Caco-2 (cell line): ENCODE results near the gene DEPDC7. TPM values are rescaled to one million over a fixed set of nuclear protein-coding genes. Genes with fewer than 3 reads are reported as not detected.
"Not testable (repeated sequence)": the region's sequence is repeated elsewhere in the genome, so short reads cannot be mapped to it uniquely, and the experiment has no call there.

Experiments used
- BruUV-seq: library from RNA; stranded (reverse); fragments of 400-500 nt; replicated peaks from 2 replicates; lab custom pipeline; 2021; lab: Mats Ljungman, UMichigan
- CTCF ChIA-PET: fragments of 300-600 bp; sonication (Branson Sonifier 250); formaldehyde crosslinking; loops from one replicate; lab custom pipeline; 2022; ENCODE audit warnings: antibody characterized with exemption; lab: Charles Lee
- POLR2A ChIA-PET: fragments of 300-600 bp; sonication (Branson Sonifier 250); formaldehyde crosslinking; loops from one replicate; lab custom pipeline; 2022; ENCODE audit warnings: antibody characterized with exemption; lab: Charles Lee
- DNase-seq, 2 experiments: peaks; one replicate each; pipeline versions ENCODE4 v3.0.0 to v3.0.0-alpha.2; 2020 to 2022
- H3K27me3 ChIP-seq: replicated peaks from 2 replicates; pipeline ENCODE4 v1.6.0; 2011; ENCODE audit warnings: low read length; ENCODE audit not compliant: control insufficient read depth, insufficient read depth
- H3K36me3 ChIP-seq: 2 replicates; pipeline ENCODE4 v1.5.1; 2011; ENCODE audit warnings: low read length; ENCODE audit not compliant: control insufficient read depth, insufficient read depth
- H3K4me1 ChIP-seq: fragments of 250-450 bp; sonication (Bioruptor Pico); 2 replicates; pipeline ENCODE4 v1.5.1; 2020; ENCODE audit warnings: mild to moderate bottlenecking
- H3K4me3 ChIP-seq: 2 replicates; pipeline ENCODE4 v1.5.1; 2011; ENCODE audit warnings: low read depth, mild to moderate bottlenecking, control low read depth, low read length
- H3K9me3 ChIP-seq: fragments of 250-450 bp; sonication (Bioruptor Pico); 2 replicates; pipeline ENCODE4 v1.5.1; 2020; ENCODE audit warnings: mild to moderate bottlenecking, moderate library complexity
- H3K27ac Mint-ChIP-seq: one replicate; pipeline ENCODE4 v1.8.0; 2022; ENCODE audit warnings: mixed read lengths; ENCODE audit not compliant: unreplicated experiment
- H3K27me3 Mint-ChIP-seq: one replicate; pipeline ENCODE4 v1.8.0; 2022; ENCODE audit warnings: mixed read lengths; ENCODE audit not compliant: insufficient read depth, unreplicated experiment
- H3K36me3 Mint-ChIP-seq: one replicate; pipeline ENCODE4 v1.8.0; 2022; ENCODE audit warnings: mild to moderate bottlenecking, mixed read lengths; ENCODE audit not compliant: insufficient read depth, unreplicated experiment
- H3K4me1 Mint-ChIP-seq: one replicate; pipeline ENCODE4 v1.8.0; 2022; ENCODE audit warnings: low read depth, mixed read lengths; ENCODE audit not compliant: unreplicated experiment
- H3K4me3 Mint-ChIP-seq: one replicate; pipeline ENCODE4 v1.8.0; 2022; ENCODE audit warnings: mild to moderate bottlenecking, moderate library complexity, mixed read lengths; ENCODE audit not compliant: unreplicated experiment
- H3K9me3 Mint-ChIP-seq: one replicate; pipeline ENCODE4 v1.8.0; 2022; ENCODE audit warnings: mixed read lengths; ENCODE audit not compliant: unreplicated experiment
- intact Hi-C: fragments of 100-400 bp; cut with micrococcal nuclease; formaldehyde crosslinking; loops from one replicate; pipeline ENCODE4 v1.10.0; 2022; ENCODE audit not compliant: unreplicated experiment
- total RNA-seq: library from RNA; stranded (reverse); gene quantifications from 2 replicates; pipeline ENCODE4 v1.2.3, GENCODE V29; 2022
- TF ChIP-seq, protein P1 (sequence below), 2 experiments: fragments of 200-600 bp in 1 of 2; IDR thresholded peaks; 1 replicate in 1 of 2; 2 replicates in 1 of 2; pipeline versions ENCODE4 v1.5.1 to v1.8.0; 2011 to 2022; ENCODE audit warnings: antibody characterized with exemption in 1 of 2, control low read depth in 1 of 2, inconsistent platforms in 1 of 2, low read depth in 1 of 2, low read length in 1 of 2, mild to moderate bottlenecking in 1 of 2, moderate library complexity in 1 of 2; ENCODE audit not compliant: insufficient read depth in 1 of 2, severe bottlenecking in 1 of 2, unreplicated experiment in 1 of 2

Gene DEPDC7
- total RNA-seq, 1 experiment from 2014 or later = 17.0 TPM

DNA sequence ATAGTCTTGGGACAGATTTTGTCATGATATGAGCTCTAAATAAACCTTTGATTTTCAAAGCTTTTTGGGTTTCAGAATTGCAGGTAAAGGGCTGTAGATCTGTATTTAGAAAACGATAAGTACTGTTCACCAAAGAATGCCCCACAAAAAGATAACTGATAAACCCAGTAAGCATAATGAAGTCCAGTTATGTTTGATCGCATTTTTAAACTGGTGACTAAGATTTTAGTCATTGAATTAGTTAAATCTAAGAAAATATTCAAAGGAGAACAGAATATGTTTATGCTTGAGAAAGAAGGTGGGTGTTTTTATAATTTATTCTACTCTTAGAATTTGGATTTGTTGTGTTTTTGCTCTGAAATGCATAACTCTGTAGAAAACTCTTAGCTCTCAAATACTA lies 11.6 kb downstream of the DEPDC7 start:
- intact Hi-C loops = no loop called here
- H3K4me1 ChIP-seq = peaks cover 22% of the 10 kb centered on the region
- no peaks in the 10 kb centered on the region for H3K36me3 Mint-ChIP-seq
- no peaks in the 10 kb centered on the region for H3K9me3 ChIP-seq
- CTCF ChIA-PET = no interaction called here
- no TSS peak for BruUV-seq
- H3K27me3 ChIP-seq = no peaks in the 10 kb centered on the region
- no peaks in the 10 kb centered on the region for H3K36me3 ChIP-seq
- H3K4me3 ChIP-seq = no peak overlapping the region
- POLR2A ChIA-PET = interaction anchor here (0.6 kb wide), 1 partner anchor 196 kb away, joined by 3 read pairs; no protein-coding TSS in a partner anchor
- H3K4me3 Mint-ChIP-seq = no peak overlapping the region
- DNase-seq = no peak
- H3K4me1 Mint-ChIP-seq = peaks cover 26% of the 10 kb centered on the region
- no peak overlapping the region for H3K27ac Mint-ChIP-seq
- no peaks in the 10 kb centered on the region for H3K27me3 Mint-ChIP-seq
- TF ChIP-seq, protein P1, sequence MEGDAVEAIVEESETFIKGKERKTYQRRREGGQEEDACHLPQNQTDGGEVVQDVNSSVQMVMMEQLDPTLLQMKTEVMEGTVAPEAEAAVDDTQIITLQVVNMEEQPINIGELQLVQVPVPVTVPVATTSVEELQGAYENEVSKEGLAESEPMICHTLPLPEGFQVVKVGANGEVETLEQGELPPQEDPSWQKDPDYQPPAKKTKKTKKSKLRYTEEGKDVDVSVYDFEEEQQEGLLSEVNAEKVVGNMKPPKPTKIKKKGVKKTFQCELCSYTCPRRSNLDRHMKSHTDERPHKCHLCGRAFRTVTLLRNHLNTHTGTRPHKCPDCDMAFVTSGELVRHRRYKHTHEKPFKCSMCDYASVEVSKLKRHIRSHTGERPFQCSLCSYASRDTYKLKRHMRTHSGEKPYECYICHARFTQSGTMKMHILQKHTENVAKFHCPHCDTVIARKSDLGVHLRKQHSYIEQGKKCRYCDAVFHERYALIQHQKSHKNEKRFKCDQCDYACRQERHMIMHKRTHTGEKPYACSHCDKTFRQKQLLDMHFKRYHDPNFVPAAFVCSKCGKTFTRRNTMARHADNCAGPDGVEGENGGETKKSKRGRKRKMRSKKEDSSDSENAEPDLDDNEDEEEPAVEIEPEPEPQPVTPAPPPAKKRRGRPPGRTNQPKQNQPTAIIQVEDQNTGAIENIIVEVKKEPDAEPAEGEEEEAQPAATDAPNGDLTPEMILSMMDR (IDR thresholded peaks at IDR 0.05; ENCODE audit: insufficient read depth in 1 of 2, low read depth in 1 of 2, low read length in 1 of 2, severe bottlenecking in 1 of 2, unreplicated experiment in 1 of 2) = no peak
- H3K9me3 Mint-ChIP-seq = no peaks in the 10 kb centered on the region

DNA sequence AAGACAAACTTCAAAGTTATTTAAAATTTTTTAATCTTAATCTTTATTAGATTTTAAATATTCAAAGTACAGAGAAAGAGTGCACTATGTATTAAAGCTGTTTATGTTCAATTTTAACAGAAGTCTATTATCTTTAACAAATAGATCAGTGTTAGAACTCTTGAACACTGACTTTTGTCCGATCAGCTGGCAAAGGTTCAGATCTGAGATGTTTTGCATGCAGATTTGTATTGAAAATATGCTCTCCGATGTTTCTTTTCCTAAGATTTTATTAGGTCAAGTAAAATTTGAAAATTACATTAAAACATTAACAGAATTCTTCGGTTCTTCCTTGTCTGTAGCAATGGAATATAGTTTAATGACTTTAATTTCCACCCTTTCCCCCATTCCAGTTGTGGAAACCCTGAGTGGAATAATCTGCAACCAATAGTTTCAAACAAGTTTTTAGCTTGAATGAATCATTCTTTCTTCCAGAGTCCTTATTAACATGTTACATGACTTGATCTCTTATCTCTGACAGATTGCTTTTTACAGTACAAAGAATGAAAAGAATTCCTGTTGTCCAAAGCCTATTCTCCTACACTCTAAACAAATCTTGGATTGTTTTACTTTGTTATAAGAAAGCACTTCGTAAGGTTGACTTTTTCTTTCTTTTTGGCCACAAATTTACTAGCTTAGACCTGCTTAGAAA lies 12.3 kb downstream of the DEPDC7 start:
- Mint-ChIP-seq H3K4me1 (peaks cover 25% of the 10 kb centered on the region), H3K36me3 (peaks cover 6% of the 10 kb centered on the region), H3K4me3 (peak overlapping the region; percentile 38), H3K27me3 (no peaks in the 10 kb centered on the region), H3K27ac (peak overlapping the region; percentile 74), H3K9me3 (no peaks in the 10 kb centered on the region)
- Histone ChIP-seq H3K4me3 (no peak overlapping the region), H3K27me3 (no peaks in the 10 kb centered on the region), H3K9me3 (no peaks in the 10 kb centered on the region), H3K4me1 (peaks cover 22% of the 10 kb centered on the region), H3K36me3 (no peaks in the 10 kb centered on the region)
- TF ChIP-seq, protein P1 (IDR thresholded peaks at IDR 0.05; ENCODE audit: insufficient read depth in 1 of 2, low read depth in 1 of 2, low read length in 1 of 2, severe bottlenecking in 1 of 2, unreplicated experiment in 1 of 2) = no peak
- intact Hi-C loops = loop anchor here (1.0 kb wide), 1 partner anchor 13 kb away; the partner anchor contains the start of gene DEPDC7
- no peak for DNase-seq
- CTCF ChIA-PET = no interaction called here
- BruUV-seq = no TSS peak
- POLR2A ChIA-PET = no interaction called here

DNA sequence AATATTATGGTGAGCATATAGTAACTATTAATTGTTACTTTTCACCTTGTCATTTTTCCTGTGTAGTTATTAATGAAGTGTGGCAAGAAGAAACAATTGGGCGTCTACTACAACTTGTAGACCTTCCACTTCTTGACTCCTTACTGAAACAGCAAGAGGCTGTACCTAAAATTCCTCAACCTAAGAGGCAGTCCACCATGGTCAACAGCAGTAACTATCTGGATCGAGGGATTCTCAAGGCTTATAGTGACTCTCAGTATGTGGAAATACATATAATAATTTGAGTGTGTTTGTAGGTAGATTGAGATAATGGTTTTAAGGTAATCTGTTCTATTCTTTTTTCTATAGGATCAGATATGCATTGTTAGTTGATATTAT lies 12.8 kb downstream of the DEPDC7 start:
- Mint-ChIP-seq H3K9me3 (no peaks in the 10 kb centered on the region), H3K36me3 (peaks cover 8% of the 10 kb centered on the region), H3K27me3 (no peaks in the 10 kb centered on the region), H3K27ac (peak overlapping the region; percentile 74), H3K4me3 (peak overlapping the region; percentile 38), H3K4me1 (peaks cover 25% of the 10 kb centered on the region)
- Histone ChIP-seq H3K4me3 (no peak overlapping the region), H3K27me3 (no peaks in the 10 kb centered on the region), H3K4me1 (peaks cover 22% of the 10 kb centered on the region), H3K36me3 (no peaks in the 10 kb centered on the region), H3K9me3 (no peaks in the 10 kb centered on the region)
- no peak for DNase-seq
- TF ChIP-seq, protein P1 (IDR thresholded peaks at IDR 0.05; ENCODE audit: insufficient read depth in 1 of 2, low read depth in 1 of 2, low read length in 1 of 2, severe bottlenecking in 1 of 2, unreplicated experiment in 1 of 2) = no peak
- BruUV-seq = no TSS peak
- CTCF ChIA-PET = interaction anchor here (0.5 kb wide), 1 partner anchor 276 kb away, joined by 3 read pairs; no protein-coding TSS in a partner anchor
- intact Hi-C loops = loop anchor here (1.0 kb wide), 1 partner anchor 13 kb away; the partner anchor contains the start of gene DEPDC7
- POLR2A ChIA-PET = no interaction called here

DNA sequence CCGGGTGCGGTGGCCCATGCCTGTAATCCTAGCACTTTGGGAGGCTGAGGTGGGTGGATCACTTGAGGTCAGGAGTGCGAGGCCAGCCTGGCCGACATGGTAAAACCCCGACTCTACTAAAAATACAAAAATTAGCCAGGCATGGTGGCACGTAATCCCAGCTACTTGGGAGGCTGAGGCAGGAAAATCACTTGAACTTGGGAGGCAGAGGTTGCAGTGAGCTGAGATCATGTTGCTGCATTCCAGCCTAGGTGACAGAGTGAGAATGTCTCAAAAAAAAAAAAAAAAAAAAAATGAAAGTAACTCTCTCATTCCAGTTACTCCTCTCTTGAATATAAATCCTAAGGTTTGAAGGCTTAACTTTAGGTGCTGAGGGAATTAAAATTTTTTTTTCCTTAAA lies 13.5 kb downstream of the DEPDC7 start:
- H3K27ac Mint-ChIP-seq, H3K9me3 ChIP-seq, intact Hi-C loops, H3K36me3 Mint-ChIP-seq, CTCF ChIA-PET, H3K27me3 Mint-ChIP-seq, H3K4me3 Mint-ChIP-seq, H3K9me3 Mint-ChIP-seq, DNase-seq, H3K36me3 ChIP-seq, H3K4me3 ChIP-seq, POLR2A ChIA-PET, H3K27me3 ChIP-seq, BruUV-seq: not testable (repeated sequence)
- H3K4me1 ChIP-seq = peaks cover 22% of the 10 kb centered on the region
- H3K4me1 Mint-ChIP-seq = peaks cover 25% of the 10 kb centered on the region
